Right cardiac atrium (tissue), 5 donors: Measurements from ENCODE around the gene MPP7. TPM values are rescaled to one million over a fixed set of nuclear protein-coding genes. Genes with fewer than 3 reads are reported as not detected.

ENCODE experiments used
- microRNA-seq, 2 donors: library from miRNA; unstranded; fragments of <30 nt; microRNA quantifications; one replicate each; pipeline ENCODE4 v1.2.0, GENCODE V29; 2020 to 2021
- polyA plus RNA-seq: library from polyadenylated mRNA; stranded (reverse); fragments of 200-250 nt; gene quantifications from one replicate; pipeline ENCODE4 v1.2.3, GENCODE V29; 2013
- total RNA-seq, 4 donors: library from RNA; stranded (reverse); fragmentation: NEBNext Ultra II Directional; extraction: Animal tissue kit (Norgen Biotek cat#: 25700); gene quantifications; one replicate each; pipeline ENCODE4 v1.2.1, GENCODE V29; 2021
- donor health status: healthy with polysubstance abuse.
- donor health status: DM: no; HTN: yes; CAD: no.
- donor health status: DM: no; HTN: no; CAD: no.
- donor health status: DM: no; HTN: yes; CAD: no; lungs with severe emphysema.
- donor health status: DM: yes; HTN: yes; CAD: no.

The MPP7 gene
- total and polyA plus RNA-seq, 5 donors = 4.3 to 20.3 (median 14.0) TPM

Small RNA genes lying within 50 kb of the gene (microRNA-seq; reads per million reads assigned to microRNA genes)
- gene MIR8086 = 0 reads per million in 2 donors

Other genes with a start within 250 kb of the MPP7 start
- 100 to 1,000 TPM; 102 to 110 (median 104) TPM for gene WAC, start 230.1 kb upstream of the MPP7 start, total RNA-seq
- 30.5 TPM for gene WAC, start 230.1 kb upstream of the MPP7 start, polyA plus RNA-seq